NB4 (cell line): ENCODE data around the gene L3MBTL4.

ENCODE experiments used
- CTCF ChIP-seq: IDR thresholded peaks from one replicate; pipeline ENCODE4 v1.5.1; 2012; ENCODE audit warnings: low read depth, low read length
- MYC ChIP-seq: IDR thresholded peaks from 2 replicates; pipeline ENCODE4 v1.6.1; 2011; ENCODE audit warnings: low read depth, low read length
- POLR2A ChIP-seq: IDR thresholded peaks from 2 replicates; pipeline ENCODE4 v1.6.1; 2011; ENCODE audit warnings: mild to moderate bottlenecking; ENCODE audit not compliant: insufficient read length; ENCODE audit errors: extremely low read depth

DNA sequence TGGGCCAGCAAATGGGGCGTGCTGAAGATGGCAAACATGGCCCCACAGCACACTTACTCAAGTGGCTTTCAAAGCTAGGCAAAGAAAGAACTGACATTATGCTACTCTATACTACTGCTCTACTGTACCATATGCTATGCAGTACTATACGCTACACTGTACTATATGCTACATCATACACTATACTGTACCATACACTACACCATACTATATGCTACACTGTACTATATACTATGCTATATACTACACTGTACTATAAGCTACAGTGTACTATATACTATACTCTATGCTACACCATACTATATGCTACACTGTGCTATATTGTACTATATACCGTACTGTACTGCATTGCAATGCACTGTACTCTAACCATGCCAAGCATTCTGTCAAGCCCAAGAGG lies 275.7 kb downstream of the L3MBTL4 start:
- TF ChIP-seq CTCF (no peak), POLR2A (no peak), MYC (no peak)
